Sigmoid colon (tissue), 4 donors: Measurements from ENCODE around the gene FAM78B.

Source experiments
- POLR2AphosphoS5 ChIP-seq, 4 donors: sonication (generic); formaldehyde crosslinking; IDR thresholded peaks; one replicate each; pipeline ENCODE4 v1.6.1; 2017; ENCODE audit warnings: antibody characterized with exemption in 4 of 4
- TF ChIP-seq, protein P1 (sequence below), 4 experiments: fragments of 450-650 bp in 3 of 4; fragments of 200-600 bp in 1 of 4; IDR thresholded peaks; one replicate each; pipeline ENCODE4 v1.5.1; 2016 to 2019; ENCODE audit warnings: antibody characterized with exemption in 4 of 4, mild to moderate bottlenecking in 3 of 4, moderate library complexity in 2 of 4

DNA sequence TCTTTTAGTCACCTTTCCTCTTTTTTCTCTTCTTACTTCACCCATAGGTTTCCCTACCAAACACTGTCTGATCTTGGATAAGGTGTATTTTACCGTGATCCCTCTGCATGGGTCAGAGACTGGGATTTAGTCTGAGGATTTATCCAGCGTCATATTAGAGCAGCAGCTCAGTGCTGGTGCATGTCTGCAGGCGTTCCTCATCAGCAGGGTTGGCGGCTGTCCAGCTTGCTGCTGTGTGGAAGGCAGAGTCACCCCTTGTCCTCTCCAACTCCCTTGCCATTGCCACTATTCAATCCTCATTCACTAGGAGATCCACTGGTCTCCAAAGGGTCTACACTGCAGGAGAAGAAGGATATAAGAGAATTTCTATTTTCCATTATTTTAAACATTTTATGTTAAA lies 7.3 kb upstream of the FAM78B start:
- TF ChIP-seq POLR2AphosphoS5 (IDR thresholded peaks at IDR 0.05): no peak
- TF ChIP-seq, protein P1, sequence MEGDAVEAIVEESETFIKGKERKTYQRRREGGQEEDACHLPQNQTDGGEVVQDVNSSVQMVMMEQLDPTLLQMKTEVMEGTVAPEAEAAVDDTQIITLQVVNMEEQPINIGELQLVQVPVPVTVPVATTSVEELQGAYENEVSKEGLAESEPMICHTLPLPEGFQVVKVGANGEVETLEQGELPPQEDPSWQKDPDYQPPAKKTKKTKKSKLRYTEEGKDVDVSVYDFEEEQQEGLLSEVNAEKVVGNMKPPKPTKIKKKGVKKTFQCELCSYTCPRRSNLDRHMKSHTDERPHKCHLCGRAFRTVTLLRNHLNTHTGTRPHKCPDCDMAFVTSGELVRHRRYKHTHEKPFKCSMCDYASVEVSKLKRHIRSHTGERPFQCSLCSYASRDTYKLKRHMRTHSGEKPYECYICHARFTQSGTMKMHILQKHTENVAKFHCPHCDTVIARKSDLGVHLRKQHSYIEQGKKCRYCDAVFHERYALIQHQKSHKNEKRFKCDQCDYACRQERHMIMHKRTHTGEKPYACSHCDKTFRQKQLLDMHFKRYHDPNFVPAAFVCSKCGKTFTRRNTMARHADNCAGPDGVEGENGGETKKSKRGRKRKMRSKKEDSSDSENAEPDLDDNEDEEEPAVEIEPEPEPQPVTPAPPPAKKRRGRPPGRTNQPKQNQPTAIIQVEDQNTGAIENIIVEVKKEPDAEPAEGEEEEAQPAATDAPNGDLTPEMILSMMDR (IDR thresholded peaks at IDR 0.05): no peak
